GM23338 (cell line): Measurements from ENCODE around the gene RGS3. TPM values are rescaled to one million over a fixed set of nuclear protein-coding genes. Genes with fewer than 3 reads are reported as not detected.

Experiments
- ATAC-seq: fragments of 200-7000 bp; cut with Tn5 transposase; 3 replicates; pipeline ENCODE4 v1.9.1; 2020
- DNase-seq: peaks from one replicate; pipeline ENCODE4 v3.0.0-alpha.2; 2015; ENCODE audit warnings: low spot score
- H2AFZ ChIP-seq: fragments of 200-600 bp; sonication (generic); 2 replicates; pipeline ENCODE4 v1.8.0; 2016; ENCODE audit warnings: antibody characterized with exemption, mild to moderate bottlenecking, moderate library complexity
- H3F3A ChIP-seq: fragments of 200-600 bp; sonication (generic); replicated peaks from 2 replicates; pipeline ENCODE4 v1.8.0; 2017; ENCODE audit warnings: antibody characterized with exemption, mixed run types, low read depth
- H3K27ac ChIP-seq: fragments of 200-600 bp; sonication (generic); 2 replicates; pipeline ENCODE4 v1.6.1; 2016; ENCODE audit warnings: low read depth
- H3K27me3 ChIP-seq: fragments of 200-600 bp; sonication (generic); 2 replicates; pipeline ENCODE4 v1.8.0; 2016; ENCODE audit warnings: mild to moderate bottlenecking, mixed run types, moderate library complexity; ENCODE audit not compliant: insufficient read depth
- H3K36me3 ChIP-seq: fragments of 200-600 bp; sonication (generic); 2 replicates; pipeline ENCODE4 v1.8.0; 2016; ENCODE audit warnings: mild to moderate bottlenecking; ENCODE audit not compliant: insufficient read depth
- H3K4me1 ChIP-seq: fragments of 200-600 bp; sonication (generic); 2 replicates; pipeline ENCODE4 v1.8.0; 2016; ENCODE audit warnings: mild to moderate bottlenecking, moderate library complexity; ENCODE audit not compliant: insufficient read depth
- H3K4me2 ChIP-seq: fragments of 200-600 bp; sonication (generic); 2 replicates; pipeline ENCODE4 v1.7.1; 2017; ENCODE audit warnings: mixed run types
- H3K4me3 ChIP-seq: fragments of 200-600 bp; sonication (generic); 2 replicates; pipeline ENCODE4 v1.6.1; 2016; ENCODE audit warnings: mixed run types
- H3K79me2 ChIP-seq: fragments of 200-600 bp; sonication (generic); replicated peaks from 2 replicates; pipeline ENCODE4 v1.8.0; 2017; ENCODE audit warnings: mild to moderate bottlenecking; ENCODE audit not compliant: insufficient read depth
- H3K9me2 ChIP-seq: fragments of 200-600 bp; sonication (generic); 2 replicates; pipeline ENCODE4 v1.8.0; 2017; ENCODE audit not compliant: insufficient read depth
- H4K20me1 ChIP-seq: fragments of 200-600 bp; sonication (generic); replicated peaks from 2 replicates; pipeline ENCODE4 v1.8.0; 2017; ENCODE audit warnings: mild to moderate bottlenecking; ENCODE audit not compliant: insufficient read depth
- H3K27ac Mint-ChIP-seq: 2 replicates; pipeline ENCODE4 v1.8.0; 2020; ENCODE audit warnings: inconsistent platforms, mild to moderate bottlenecking, moderate library complexity, mixed read lengths
- H3K27me3 Mint-ChIP-seq: 3 replicates; pipeline ENCODE4 v1.8.0; 2022; ENCODE audit warnings: low read depth, mild to moderate bottlenecking, moderate library complexity, mixed read lengths, inconsistent platforms; ENCODE audit not compliant: insufficient read depth, poor library complexity
- H3K36me3 Mint-ChIP-seq: 3 replicates; pipeline ENCODE4 v1.8.0; 2021; ENCODE audit warnings: low read depth, mild to moderate bottlenecking, inconsistent platforms, moderate library complexity, mixed read lengths
- H3K4me1 Mint-ChIP-seq: 3 replicates; pipeline ENCODE4 v1.8.0; 2020; ENCODE audit warnings: mild to moderate bottlenecking, inconsistent platforms, mixed read lengths
- H3K4me3 Mint-ChIP-seq: 3 replicates; pipeline ENCODE4 v1.8.0; 2021; ENCODE audit warnings: moderate library complexity, mild to moderate bottlenecking, inconsistent platforms, mixed read lengths
- H3K9me3 Mint-ChIP-seq: 3 replicates; pipeline ENCODE4 v1.8.0; 2020; ENCODE audit warnings: moderate library complexity, mild to moderate bottlenecking, inconsistent platforms, mixed read lengths
- CREB1 ChIP-seq: fragments of 250-450 bp; sonication (Bioruptor Pico); IDR thresholded peaks from 2 replicates; pipeline ENCODE4 v1.5.0; 2020; ENCODE audit warnings: low read depth, mild to moderate bottlenecking, moderate library complexity
- CTCF ChIP-seq, 2 experiments: fragments of 200-600 bp in 1 of 2; sonication (generic) in 1 of 2; conservative IDR thresholded peaks; 2 replicates each; pipeline versions ENCODE4 v1.5.1 to v1.6.1; 2016 to 2017; ENCODE audit warnings: antibody characterized with exemption in 2 of 2, low read depth in 2 of 2, mild to moderate bottlenecking in 2 of 2, moderate library complexity in 1 of 2
- STAT1 ChIP-seq: IDR thresholded peaks from one replicate; pipeline ENCODE4 v1.6.1; 2016; ENCODE audit warnings: antibody characterized with exemption; ENCODE audit not compliant: unreplicated experiment
- polyA plus RNA-seq: library from polyadenylated mRNA; unstranded; fragments of >200 nt; fragmentation: Nextera tagmentation; extraction: Ambion mirVana; gene quantifications from 2 replicates; pipeline ENCODE4 v1.2.1, GENCODE V29; 2016
- total RNA-seq: library from RNA; depleted of rRNA; stranded (reverse); fragments of >200 nt; shearing (Covaris generic); gene quantifications from 2 replicates; pipeline ENCODE4 v1.2.3, GENCODE V29; 2014

Gene RGS3
- total and polyA plus RNA-seq, 2 experiments from 2014 or later = 14.2 to 24.3 TPM

- Mint-ChIP-seq H3K36me3 (no peaks in the 10 kb centered on the region), H3K4me3 (no peak overlapping the region), H3K27ac (no peak overlapping the region), H3K27me3 (peaks cover 9% of the 10 kb centered on the region), H3K4me1 (peaks cover 20% of the 10 kb centered on the region), H3K9me3 (no peaks in the 10 kb centered on the region)
- no peaks in the 10 kb centered on the region for H3K9me2 ChIP-seq
- H3F3A ChIP-seq = no peaks in the 10 kb centered on the region
- TF ChIP-seq CTCF (conservative IDR thresholded peaks at IDR 0.05; ENCODE audit: low read depth in 2 of 2) (peak; percentile 30 to 51), CREB1 (no peak)
- no peaks in the 10 kb centered on the region for H3K36me3 ChIP-seq
- no peaks in the 10 kb centered on the region for H3K27me3 ChIP-seq
- H2AFZ ChIP-seq = no peak overlapping the region
- no peaks in the 10 kb centered on the region for H4K20me1 ChIP-seq
- H3K4me3 ChIP-seq = no peak overlapping the region
- DNase-seq (no peak), ATAC-seq (no peak)
- peaks cover 20% of the 10 kb centered on the region for H3K4me1 ChIP-seq
- H3K4me2 ChIP-seq = no peak overlapping the region
- H3K79me2 ChIP-seq = no peaks in the 10 kb centered on the region
- no peak overlapping the region for H3K27ac ChIP-seq
These were observed 126.4 kb downstream of the RGS3 start for GRCh38 chr9:113589890-113590289.

GRCh38 chr9:113590389-113590788 lies 126.9 kb downstream of the RGS3 start:
- no peaks in the 10 kb centered on the region for H3K79me2 ChIP-seq
- Mint-ChIP-seq H3K4me3 (no peak overlapping the region), H3K27me3 (peaks cover 9% of the 10 kb centered on the region), H3K9me3 (no peaks in the 10 kb centered on the region), H3K36me3 (0 out of 3 replicates have a peak, but pooled peaks cover 4% of the 10 kb centered on the region), H3K4me1 (peaks cover 25% of the 10 kb centered on the region), H3K27ac (no peak overlapping the region)
- no peaks in the 10 kb centered on the region for H3K27me3 ChIP-seq
- H3K9me2 ChIP-seq = no peaks in the 10 kb centered on the region
- DNase-seq (no peak), ATAC-seq (no peak)
- no peaks in the 10 kb centered on the region for H4K20me1 ChIP-seq
- peaks cover 20% of the 10 kb centered on the region for H3K4me1 ChIP-seq
- H3K4me2 ChIP-seq = no peak overlapping the region
- no peaks in the 10 kb centered on the region for H3K36me3 ChIP-seq
- no peak overlapping the region for H2AFZ ChIP-seq
- H3K27ac ChIP-seq = no peak overlapping the region
- no peak overlapping the region for H3K4me3 ChIP-seq
- TF ChIP-seq STAT1 = no peak
- H3F3A ChIP-seq = no peaks in the 10 kb centered on the region

GRCh38 chr9:113590991-113591898 lies 127.7 kb downstream of the RGS3 start:
- H3K4me1 Mint-ChIP-seq = peaks cover 28% of the 10 kb centered on the region
- H3K27ac Mint-ChIP-seq = no peak overlapping the region
- peak; percentile 92 for DNase-seq

More at GRCh38 chr9:113590991-113591898, 127.7 kb downstream of the RGS3 start:
- H3K36me3 Mint-ChIP-seq = peaks cover 9% of the 10 kb centered on the region; the same call in 2 of the 3 replicates
- H3K79me2 ChIP-seq = no peaks in the 10 kb centered on the region
- H3K9me2 ChIP-seq = no peaks in the 10 kb centered on the region
- H3K4me3 ChIP-seq = no peak overlapping the region
- no peak overlapping the region for H3K27ac ChIP-seq
- H4K20me1 ChIP-seq = no peaks in the 10 kb centered on the region
- no peak overlapping the region for H3K4me2 ChIP-seq
- no peaks in the 10 kb centered on the region for H3K36me3 ChIP-seq
- ATAC-seq = peak; percentile 59
- peaks cover 20% of the 10 kb centered on the region for H3K4me1 ChIP-seq
- H3K27me3 ChIP-seq = no peaks in the 10 kb centered on the region
- H3F3A ChIP-seq = no peaks in the 10 kb centered on the region
- TF ChIP-seq CREB1 (no peak), CTCF (conservative IDR thresholded peaks at IDR 0.05; ENCODE audit: low read depth in 2 of 2) (peak; percentile 97 to 99)
- H3K9me3 Mint-ChIP-seq = no peaks in the 10 kb centered on the region
- no peak overlapping the region for H2AFZ ChIP-seq
- peaks cover 9% of the 10 kb centered on the region for H3K27me3 Mint-ChIP-seq
- H3K4me3 Mint-ChIP-seq = no peak overlapping the region
